H54 (cell line): ENCODE data around the gene CHIT1.

Experiments used
- DNase-seq: peaks from one replicate; pipeline ENCODE4 v3.0.0; 2011; ENCODE audit warnings: low spot score, mixed read lengths; ENCODE audit not compliant: insufficient read length
- FAIRE-seq: peaks from 3 replicates; lab custom pipeline; 2011; peaks lifted over from hg19 to GRCh38; lab: Jason Lieb, UNC
- POLR2A ChIP-seq: IDR thresholded peaks from 2 replicates; pipeline ENCODE4 v1.6.1; 2011; ENCODE audit warnings: low read depth, mild to moderate bottlenecking, low read length

The CHIT1 gene

DNA sequence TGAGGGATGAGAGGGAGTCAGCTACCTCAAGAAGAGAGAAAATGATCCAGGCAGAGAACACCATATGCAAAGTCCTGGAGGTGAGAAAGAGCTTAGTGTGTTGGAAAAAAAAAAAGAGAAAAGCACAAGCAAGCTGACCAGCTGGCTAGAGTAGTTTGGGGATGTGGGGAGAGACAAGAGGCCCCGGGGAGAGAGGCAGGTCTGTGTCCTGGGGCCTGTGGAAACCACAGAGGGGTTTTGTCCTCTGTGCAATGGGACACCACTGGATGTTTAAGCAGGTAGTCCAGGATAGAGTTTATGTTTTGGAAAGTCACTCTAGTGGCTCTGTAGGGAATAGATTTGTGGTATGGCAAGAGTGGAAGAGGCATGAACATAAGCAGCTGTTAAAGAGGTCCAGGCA, 28.6 kb downstream of the CHIT1 start:
- no peak for FAIRE-seq
- no peak for TF ChIP-seq POLR2A
- no peak for DNase-seq

GRCh38 chr1:203199816-203200571, 29.5 kb downstream of the CHIT1 start:
- no peak for TF ChIP-seq POLR2A
- DNase-seq (no peak), FAIRE-seq (no peak)

- TF ChIP-seq POLR2A, result no peak
- no peak for FAIRE-seq
- no peak for DNase-seq
Measured at GRCh38 chr1:203199481-203199815, 30.0 kb downstream of the CHIT1 start.

- FAIRE-seq (no peak), DNase-seq (no peak)
- TF ChIP-seq POLR2A, result no peak
Measured at GRCh38 chr1:203199002-203199401, 30.5 kb downstream of the CHIT1 start.

DNA sequence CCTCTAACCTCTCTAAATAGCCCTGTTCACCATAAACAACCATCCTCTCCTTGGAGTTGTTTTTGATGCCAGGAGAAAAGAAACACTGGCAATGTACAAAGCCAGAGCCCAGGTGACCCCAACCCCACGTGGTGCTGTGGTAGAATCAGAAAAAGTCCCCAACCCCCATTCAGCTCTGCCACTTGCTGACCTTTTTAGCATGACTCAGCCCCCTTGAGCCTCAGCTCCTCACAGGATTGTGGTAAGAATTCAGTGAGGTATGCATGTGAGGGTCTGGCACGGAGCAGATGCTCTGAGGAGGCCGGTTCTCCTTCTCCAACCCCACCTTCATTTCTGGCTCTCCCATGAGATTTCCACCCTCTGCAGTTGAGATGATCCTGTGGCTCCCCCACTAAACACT, 31.8 kb downstream of the CHIT1 start:
- DNase-seq (no peak), FAIRE-seq (no peak)
- TF ChIP-seq POLR2A, result no peak

DNA sequence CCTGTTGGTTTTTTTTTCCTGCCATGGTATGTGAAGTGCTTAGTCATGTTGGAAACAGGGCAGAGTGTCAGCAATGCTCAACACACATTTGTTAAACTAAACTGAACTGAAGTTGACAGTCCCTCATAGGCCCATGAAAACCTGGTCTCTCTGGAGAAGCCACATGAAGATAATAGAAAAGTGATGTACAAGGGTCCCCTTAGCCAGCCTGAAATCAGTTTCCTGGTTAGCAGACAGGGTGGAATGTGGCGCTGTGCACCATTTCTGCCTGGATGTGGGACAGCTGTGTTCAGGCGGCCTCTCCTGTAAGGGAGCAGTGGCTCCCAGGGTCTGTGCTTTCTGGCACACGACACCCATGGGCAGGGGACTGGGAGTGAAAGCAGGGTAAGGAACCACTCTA, 33.1 kb downstream of the CHIT1 start:
- no peak for DNase-seq
- TF ChIP-seq POLR2A, result no peak
- no peak for FAIRE-seq

DNA sequence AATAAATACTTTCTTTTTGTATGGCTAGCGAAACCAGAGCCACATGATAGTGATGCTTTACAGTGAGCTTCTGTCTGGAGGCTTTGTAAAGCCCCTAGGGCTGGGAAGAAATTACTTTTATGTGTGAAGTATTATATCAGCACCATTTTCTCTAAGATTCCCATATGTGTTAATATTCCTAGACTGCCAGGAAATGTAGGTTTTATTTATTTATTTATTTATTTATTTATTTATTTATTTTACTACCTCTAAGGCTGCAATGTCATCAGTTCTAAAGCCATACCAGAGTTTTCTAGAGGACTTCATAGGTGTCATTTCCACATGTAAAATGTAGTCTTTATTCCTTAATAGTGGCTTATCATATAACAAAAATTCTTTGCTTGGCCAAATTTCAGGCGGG, 38.5 kb downstream of the CHIT1 start:
- TF ChIP-seq POLR2A, result no peak
- DNase-seq, result no peak
- FAIRE-seq, result no peak

DNA sequence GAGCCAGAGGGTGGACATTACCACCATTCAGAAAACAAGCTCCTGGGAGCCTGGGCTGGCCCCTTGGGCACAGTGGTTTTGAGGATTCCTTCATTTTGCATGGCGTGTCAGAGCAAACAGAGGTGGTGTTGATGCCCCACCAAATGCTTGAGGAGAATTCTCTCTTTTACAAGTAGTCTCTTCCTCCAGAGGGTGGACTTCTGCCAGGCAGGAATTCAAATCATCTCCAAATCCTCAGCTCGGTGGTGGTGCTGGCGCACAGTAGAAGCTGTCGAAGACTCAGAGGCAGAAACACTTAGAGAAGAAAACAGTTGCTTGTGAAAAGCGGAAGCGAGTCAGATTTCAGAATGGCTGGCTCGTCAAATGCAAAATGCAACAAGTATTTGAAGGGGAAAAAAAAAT, 39.5 kb downstream of the CHIT1 start:
- DNase-seq, result no peak
- TF ChIP-seq POLR2A, result no peak
- no peak for FAIRE-seq

DNA sequence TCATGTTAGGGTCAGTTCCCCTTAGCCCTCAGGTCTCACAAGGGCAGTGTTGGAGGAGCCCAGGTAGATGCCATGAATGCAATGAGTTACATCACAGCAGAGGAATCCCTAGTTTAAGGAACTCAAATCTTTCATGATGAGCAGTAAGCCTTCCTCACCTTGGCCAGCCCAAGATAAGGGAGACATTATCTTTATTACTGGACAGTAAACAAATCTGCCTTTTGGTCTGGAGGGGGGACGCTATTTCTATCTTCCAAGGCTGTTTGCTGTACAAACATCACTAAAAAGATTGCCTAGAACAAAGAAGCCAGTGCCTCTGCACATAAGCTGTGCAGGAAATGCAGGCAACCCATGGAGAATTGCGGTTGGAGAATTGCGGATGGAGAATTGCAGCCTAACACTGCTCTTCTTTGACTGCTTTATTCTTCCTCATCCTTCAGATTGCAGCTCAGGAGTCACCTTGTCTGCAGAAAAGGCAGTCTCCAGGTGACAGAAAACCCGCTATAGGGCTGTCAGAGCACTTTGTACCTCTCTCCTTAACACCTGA, 40.7 kb downstream of the CHIT1 start:
- no peak for FAIRE-seq
- TF ChIP-seq POLR2A, result no peak

GRCh38 chr1:203187689-203188264, 41.7 kb downstream of the CHIT1 start:
- FAIRE-seq (no peak), DNase-seq (no peak)
- TF ChIP-seq POLR2A, result no peak

More for the DNA sequence above, 40.7 kb downstream of the CHIT1 start:
- no peak for DNase-seq

DNA sequence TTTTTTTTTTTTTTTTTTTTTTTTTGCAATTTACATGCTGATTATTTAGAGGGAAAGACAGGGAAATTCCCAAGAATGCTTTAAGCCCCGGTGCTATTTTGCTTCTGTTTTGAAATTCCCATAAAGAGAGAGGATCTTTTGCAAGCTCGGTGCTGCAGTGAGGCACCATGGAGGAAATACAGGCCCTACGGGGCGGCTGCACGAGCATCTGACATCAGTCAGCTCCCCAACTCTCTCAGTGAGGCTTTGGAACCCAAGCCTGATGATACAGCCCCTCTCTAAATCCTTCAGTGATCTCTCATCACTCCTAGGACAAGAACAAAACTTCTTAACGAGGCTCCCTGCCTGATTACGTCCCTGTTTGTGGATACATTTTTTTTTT, 42.2 kb downstream of the CHIT1 start:
- DNase-seq (no peak), FAIRE-seq (no peak)
- TF ChIP-seq POLR2A, result no peak

DNA sequence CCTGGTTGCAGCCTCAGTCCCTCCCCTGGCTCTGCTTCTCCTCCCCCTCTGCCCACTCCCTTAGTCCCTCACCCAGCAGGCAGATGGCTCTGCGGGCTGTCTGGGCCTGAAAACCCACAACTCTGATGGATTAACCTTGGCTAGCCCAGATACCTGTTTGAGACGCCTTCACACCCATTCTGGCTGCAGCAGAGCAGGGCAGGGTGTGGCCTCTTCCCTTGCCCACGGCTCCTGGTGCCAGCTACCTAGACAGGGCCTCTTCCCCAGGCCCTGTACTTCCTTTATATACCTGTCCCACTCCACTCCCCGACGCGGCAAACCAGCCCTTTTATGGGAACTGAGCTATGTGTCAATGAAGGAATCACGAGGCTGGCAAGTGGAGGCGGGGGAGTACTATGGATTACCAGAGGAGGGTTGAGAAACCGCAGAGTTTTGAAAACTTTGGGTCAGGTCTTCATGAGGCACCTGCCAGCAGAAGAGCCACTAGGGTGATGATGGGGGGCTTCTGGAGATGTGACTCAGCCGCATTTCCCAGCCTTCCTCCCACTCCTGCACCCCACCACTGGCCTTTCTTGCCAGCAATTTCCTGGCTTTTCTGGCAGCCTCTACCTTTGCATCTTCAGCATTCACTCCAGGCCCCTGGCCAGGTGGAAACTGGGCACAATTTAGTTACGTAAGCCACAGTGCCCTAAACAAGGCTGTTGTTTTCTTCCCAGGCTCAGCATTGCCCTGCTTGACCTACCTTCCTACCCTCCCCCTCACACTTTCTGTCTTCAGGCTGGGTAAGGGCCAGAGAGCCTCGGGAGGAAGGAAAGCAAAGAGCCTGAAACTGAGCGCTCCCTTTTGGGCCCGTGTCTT, 42.8 kb downstream of the CHIT1 start, which contains the start of gene CHI3L1:
CHI3L1 (minus strand) TSS at position 259 of the 858 bp plus-strand sequence; CDS start at position 178, 81 bp downstream.
- TF ChIP-seq POLR2A, result no peak

GRCh38 chr1:203186091-203186445, 43.4 kb downstream of the CHIT1 start:
- no peak for FAIRE-seq
- no peak for DNase-seq
- no peak for TF ChIP-seq POLR2A

More for the DNA sequence above, 42.8 kb downstream of the CHIT1 start, which contains the start of gene CHI3L1:
- FAIRE-seq (no peak), DNase-seq (no peak)

DNA sequence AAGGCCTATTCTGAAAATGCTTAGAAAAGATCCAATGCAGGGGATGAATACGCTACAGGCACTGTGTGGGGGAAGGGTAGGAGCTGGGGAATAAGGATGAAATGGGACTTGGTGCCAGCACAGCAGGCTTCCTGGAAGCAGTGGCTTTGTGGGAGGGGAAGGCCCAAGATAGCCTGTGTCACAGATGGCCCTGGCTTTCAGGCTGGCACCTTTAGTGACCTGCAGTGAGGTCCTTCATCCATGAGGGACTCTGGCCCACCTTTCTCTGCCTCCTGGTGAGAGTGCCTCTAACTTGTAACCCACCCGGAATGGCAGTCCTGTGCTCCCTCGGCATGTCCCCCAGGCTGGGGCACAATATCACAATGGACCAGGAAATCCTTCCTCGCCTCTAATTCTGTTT, 43.9 kb downstream of the CHIT1 start:
- no peak for TF ChIP-seq POLR2A
- FAIRE-seq (no peak), DNase-seq (no peak)

- DNase-seq, result no peak
- no peak for FAIRE-seq
- TF ChIP-seq POLR2A, result no peak
Measured at GRCh38 chr1:203185061-203185461, 44.4 kb downstream of the CHIT1 start.
